Measurements from ENCODE around the gene TCF15.

- TF ChIP-seq CTCF (IDR thresholded peaks at IDR 0.05; ENCODE audit: insufficient read depth, low read length, poor library complexity, severe bottlenecking) (no peak), EZH2phosphoT487 (conservative IDR thresholded peaks at IDR 0.05; ENCODE audit: low read length) (no peak)
Measured at GRCh38 chr20:577167-577791, 32.8 kb downstream of the TCF15 start.

Measured in SU-DHL-6 (cell line).